NCI-H524 treated with DMSO at 0.1 percent for 48 hours (cell line): ENCODE measurements around the gene GPRIN2.
"Not testable (repeated sequence)": the region's sequence is repeated elsewhere in the genome, so short reads cannot be mapped to it uniquely, and the experiment has no call there.

Experiments
- DNase-seq: peaks from one replicate; lab custom pipeline; 2025; lab: John Stamatoyannopoulos, UW

Gene GPRIN2

DNA sequence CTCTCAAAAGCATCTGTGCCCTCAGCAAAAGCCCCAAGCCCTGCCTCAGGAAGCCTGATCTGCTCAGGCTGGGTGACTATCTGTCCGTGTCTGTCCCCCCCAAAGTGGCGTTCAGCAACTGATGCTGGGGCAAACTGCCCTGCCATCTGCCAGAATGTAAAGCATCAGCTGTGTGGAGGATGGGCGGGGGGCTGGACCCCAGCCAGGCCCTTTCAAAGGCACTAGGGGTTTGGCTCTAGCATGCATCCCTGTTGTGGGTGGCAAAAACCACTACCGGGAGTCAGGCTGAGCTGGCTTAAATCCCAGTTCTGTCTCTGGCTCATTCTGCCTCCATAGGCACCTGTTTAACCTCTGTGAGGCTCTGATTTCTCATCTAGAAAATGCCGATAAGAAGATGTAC, 35.5 kb downstream of the GPRIN2 start:
- DNase-seq = peak; percentile 62

DNA sequence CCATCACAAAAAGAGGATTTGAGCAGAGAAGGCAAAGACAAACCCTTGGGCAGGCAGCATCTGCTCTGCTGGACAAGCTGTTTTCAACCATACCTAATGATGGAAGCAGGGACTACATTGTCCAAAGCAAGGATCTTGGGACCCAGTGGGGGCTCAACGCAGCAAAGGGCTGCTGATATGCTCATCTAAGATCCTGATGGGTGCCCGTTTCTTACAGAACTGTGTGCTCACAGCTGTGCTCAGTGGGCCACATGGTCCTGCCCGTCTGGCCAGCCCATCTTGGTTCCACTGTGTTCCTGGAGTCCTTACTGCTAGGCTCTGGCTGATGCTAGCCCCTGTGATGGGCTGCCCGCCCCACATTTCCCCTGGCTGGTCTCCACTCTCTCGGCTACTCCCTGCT, 36.1 kb downstream of the GPRIN2 start:
- no peak for DNase-seq

DNA sequence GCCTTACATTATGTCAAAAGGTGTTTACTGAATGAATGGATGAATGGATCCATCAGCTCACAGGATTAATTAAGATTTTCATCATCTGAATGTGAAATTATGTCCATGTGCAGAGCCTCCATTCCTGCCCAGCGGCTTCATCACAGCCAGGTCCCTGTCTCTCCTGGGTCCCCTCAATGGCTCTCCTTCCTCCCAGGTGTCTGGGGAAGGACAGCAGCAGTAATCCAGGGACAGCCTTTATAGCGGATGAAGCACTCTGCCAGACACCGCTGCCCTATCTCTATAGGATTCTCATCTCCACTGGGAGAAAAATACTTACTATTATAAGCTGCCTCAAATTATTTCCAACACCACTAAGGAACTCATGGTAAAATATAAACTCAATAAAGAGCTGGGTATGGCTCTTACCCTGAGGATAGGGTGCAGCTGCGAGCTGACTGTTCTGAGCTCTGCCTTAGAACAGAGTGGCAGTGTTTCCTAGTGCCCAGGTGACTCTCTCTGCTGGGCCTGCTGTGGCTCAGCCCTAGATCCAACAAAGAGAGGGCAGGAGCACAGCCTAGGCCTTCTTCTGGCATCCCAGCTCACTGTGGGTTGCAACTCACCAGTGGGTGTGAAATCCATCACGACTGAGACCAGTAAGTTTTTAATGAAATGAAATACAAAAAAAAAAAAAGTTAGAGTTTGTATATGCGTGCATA, 38.3 kb downstream of the GPRIN2 start:
- no peak for DNase-seq

- DNase-seq = no peak
Measured at GRCh38 chr10:46517541-46517940, 38.9 kb downstream of the GPRIN2 start.

- no peak for DNase-seq
Measured at GRCh38 chr10:46516660-46517416, 39.6 kb downstream of the GPRIN2 start.

DNA sequence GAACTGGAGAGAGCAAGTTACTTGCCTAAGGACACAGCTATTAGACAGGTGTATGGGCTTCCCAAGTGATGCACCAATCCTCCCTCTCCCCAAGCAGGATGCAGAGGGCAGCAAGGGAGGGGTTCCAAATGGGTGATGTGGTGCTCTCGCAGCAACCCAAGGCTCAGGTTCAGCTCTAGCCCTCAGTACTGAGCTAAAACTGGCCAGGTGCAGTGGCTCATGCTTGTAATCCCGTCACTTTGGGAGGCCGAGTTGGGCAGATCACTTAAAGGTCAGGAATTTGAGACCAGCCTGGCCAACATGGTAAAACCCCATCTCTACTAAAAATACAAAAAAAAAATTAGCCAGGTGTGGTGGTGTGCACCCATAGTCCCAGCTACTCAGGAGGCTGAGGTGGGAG, 40.7 kb downstream of the GPRIN2 start:
- DNase-seq = no peak

DNA sequence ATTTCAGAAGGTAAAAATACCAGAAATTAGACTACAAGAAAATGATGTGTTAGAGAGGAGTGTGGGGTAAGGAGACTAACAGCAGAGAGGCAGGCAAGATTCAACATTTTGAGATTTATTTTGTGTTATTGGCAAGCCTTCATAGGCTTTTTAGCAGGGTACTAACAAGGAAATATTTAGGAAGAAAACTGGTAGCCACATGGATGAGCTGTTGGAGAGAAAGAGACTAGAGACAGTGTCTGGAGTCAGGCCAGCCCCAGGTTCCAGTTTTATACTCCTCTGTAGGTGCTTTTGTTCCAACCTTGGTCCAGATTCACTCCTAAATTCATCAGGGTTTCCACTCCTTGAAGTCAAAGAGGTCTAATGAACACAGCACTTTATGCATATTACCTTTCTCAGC, 41.1 kb downstream of the GPRIN2 start:
- DNase-seq = no peak

GRCh38 chr10:46514899-46515298, 41.6 kb downstream of the GPRIN2 start:
- no peak for DNase-seq

DNA sequence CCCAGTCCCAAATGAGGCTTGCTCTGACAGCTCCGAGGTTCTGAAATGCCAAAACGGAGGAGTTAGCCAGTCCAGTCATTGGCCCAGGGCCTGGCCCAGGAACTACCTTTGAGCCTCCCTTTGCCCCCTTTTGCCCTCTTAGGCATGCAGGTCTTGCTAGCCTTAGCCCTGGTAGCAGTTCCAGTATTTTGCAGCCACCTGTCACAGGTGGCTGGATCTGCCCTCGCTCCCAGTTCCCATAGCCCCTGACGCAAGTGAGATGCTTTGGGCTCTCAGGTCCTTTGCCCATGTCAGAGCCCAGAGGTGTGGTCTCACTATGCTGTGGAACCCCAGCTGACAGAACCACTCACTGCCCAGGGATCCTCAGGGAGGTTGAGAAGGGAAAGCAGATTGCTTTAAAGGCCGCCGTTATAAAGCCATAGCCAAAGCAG, 42.0 kb downstream of the GPRIN2 start:
- no peak for DNase-seq

- DNase-seq = not testable (repeated sequence)
Measured at GRCh38 chr10:46513333-46513732, 43.1 kb downstream of the GPRIN2 start.

DNA sequence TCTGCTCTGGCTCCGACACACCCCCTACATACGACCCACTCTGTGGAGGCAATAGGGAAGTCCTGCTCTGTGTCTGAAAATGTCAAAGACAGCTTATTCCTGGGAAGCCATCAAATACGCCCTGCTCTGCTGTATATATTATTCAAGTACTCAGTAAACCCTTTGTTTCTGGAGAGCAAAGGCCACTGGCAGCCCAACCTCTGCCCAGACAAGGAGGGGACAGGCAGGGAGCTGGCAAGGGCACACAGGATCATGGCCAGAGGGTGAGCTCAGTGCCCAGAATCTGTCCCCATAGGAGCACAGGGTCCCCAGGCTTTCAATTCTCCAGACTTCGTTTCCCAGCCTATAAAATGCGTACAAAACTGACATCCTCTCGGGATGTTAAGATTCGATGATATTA, 43.7 kb downstream of the GPRIN2 start:
- DNase-seq = not testable (repeated sequence)

- DNase-seq = not testable (repeated sequence)
Measured at GRCh38 chr10:46512002-46512401, 44.5 kb downstream of the GPRIN2 start.
